Hepatocyte (in vitro differentiated cells): ENCODE data around the gene CAVIN1.

Experiments used
- CTCF ChIP-seq: fragments of 200-600 bp; sonication (generic); IDR thresholded peaks from 2 replicates; pipeline ENCODE4 v1.5.1; 2016; ENCODE audit warnings: antibody characterized with exemption, mild to moderate bottlenecking; ENCODE audit not compliant: poor library complexity
- EZH2 ChIP-seq: fragments of 200-600 bp; sonication (generic); IDR thresholded peaks from 2 replicates; pipeline ENCODE4 v1.6.1; 2016; ENCODE audit warnings: antibody characterized with exemption, mild to moderate bottlenecking, borderline replicate concordance

GRCh38 chr17:42359133-42359532 is 63.9 kb downstream of the CAVIN1 start:
- TF ChIP-seq CTCF (no peak), EZH2 (no peak)
